Measurements from ENCODE around the gene CX3CL1. TPM values are rescaled to one million over a fixed set of nuclear protein-coding genes. Genes with fewer than 3 reads are reported as not detected.

Gene CX3CL1
- total and polyA plus RNA-seq, 2 of the 4 experiments (the other 2 are of a cell fraction) = 0.18 to 0.77 TPM

DNA sequence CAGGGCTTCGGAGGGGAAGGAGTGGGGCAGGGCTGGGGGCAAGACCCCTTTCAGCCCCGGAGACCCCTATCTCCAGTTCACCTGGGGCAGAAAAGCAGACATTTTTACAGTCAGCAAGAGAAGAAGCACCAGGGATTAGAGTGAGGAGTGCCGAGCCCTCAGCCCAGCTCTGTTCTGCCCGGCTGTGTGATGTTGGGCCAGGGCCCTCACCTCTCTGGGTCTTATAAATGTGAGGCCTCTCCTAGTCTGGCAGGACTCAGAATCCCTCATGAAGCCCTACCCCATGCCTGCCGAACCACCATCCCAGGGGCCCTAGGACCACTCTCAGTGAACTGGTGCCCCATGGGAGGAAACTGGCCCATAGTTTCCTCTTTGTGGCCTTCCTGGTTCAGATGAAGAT lies 12.8 kb downstream of the CX3CL1 start:
- Histone ChIP-seq H2AFZ (replicated peaks; ENCODE audit: low read length, poor library complexity) (no peak overlapping the region), H3K9me3 (ENCODE audit: control insufficient read depth, insufficient read depth, low read length) (no peaks in the 10 kb centered on the region), H2BK5ac (ENCODE audit: low read depth, low read length, poor library complexity, severe bottlenecking) (no peak overlapping the region), H3K14ac (replicated peaks; ENCODE audit: low read depth, low read length) (no peak overlapping the region), H4K8ac (ENCODE audit: low read depth in 2 of 2, low read length in 2 of 2) (no peak overlapping the region), H3K36me3 (ENCODE audit: control insufficient read depth, insufficient read depth, low read length) (no peaks in the 10 kb centered on the region), H3K23ac (ENCODE audit: low read depth, low read length) (no peak overlapping the region), H3K27ac (ENCODE audit: insufficient read depth, low read length) (no peak overlapping the region), H4K5ac (ENCODE audit: low read depth, low read length) (no peak overlapping the region), H3K4me2 (ENCODE audit: low read depth, low read length) (no peak overlapping the region), H2AK5ac (ENCODE audit: low read depth, low read length) (no peak overlapping the region), H3K79me1 (ENCODE audit: low read depth in 1 of 2, low read length in 2 of 2) (no peaks in the 10 kb centered on the region), H4K20me1 (ENCODE audit: insufficient read depth, low read length) (no peaks in the 10 kb centered on the region), H2BK15ac (ENCODE audit: low read depth, low read length) (no peak overlapping the region), H3K56ac (ENCODE audit: extremely low read depth, insufficient read depth, low read length) (no peak overlapping the region), H2BK120ac (ENCODE audit: low read depth, low read length) (no peak overlapping the region), H4K91ac (ENCODE audit: insufficient read depth, low read depth, low read length) (no peak overlapping the region), H3K4me3 (ENCODE audit: insufficient read depth, low read depth, low read length) (no peak overlapping the region), H3K18ac (ENCODE audit: low read depth, low read length) (no peak overlapping the region), H2BK20ac (ENCODE audit: low read depth, low read length) (no peak overlapping the region), H3K27me3 (ENCODE audit: control insufficient read depth, insufficient read depth, low read length) (peaks cover 16% of the 10 kb centered on the region), H3K4ac (ENCODE audit: low read depth, low read length) (no peak overlapping the region), H2AK9ac (replicated peaks; ENCODE audit: low read depth, low read length, poor library complexity) (no peak overlapping the region), H3K9me1 (ENCODE audit: insufficient read depth, low read length) (no peaks in the 10 kb centered on the region), H3K9ac (ENCODE audit: low read depth, low read length) (no peak overlapping the region), H3K4me1 (ENCODE audit: control insufficient read depth, insufficient read depth, low read length) (peaks cover 3% of the 10 kb centered on the region; the same call in 1 of the 2 replicates)
- TF ChIP-seq POLR2A (IDR thresholded peaks at IDR 0.05; ENCODE audit: low read depth, low read length) (no peak), RFX5 (IDR thresholded peaks at IDR 0.05; ENCODE audit: low read depth, low read length) (no peak), RCOR1 (IDR thresholded peaks at IDR 0.05; ENCODE audit: insufficient replicate concordance, low read length) (no peak), FOS (IDR thresholded peaks at IDR 0.05; ENCODE audit: low read depth, low read length) (no peak), RAD21 (IDR thresholded peaks at IDR 0.05; ENCODE audit: low read length) (no peak), SMC3 (IDR thresholded peaks at IDR 0.05; ENCODE audit: low read depth, low read length) (no peak), MAZ (IDR thresholded peaks at IDR 0.05; ENCODE audit: borderline replicate concordance, low read depth, low read length) (no peak), NFE2L2 (IDR thresholded peaks at IDR 0.05; ENCODE audit: low read depth, low read length) (no peak), MXI1 (IDR thresholded peaks at IDR 0.05; ENCODE audit: borderline replicate concordance, low read depth, low read length) (no peak)
- TF ChIP-seq, protein P1, sequence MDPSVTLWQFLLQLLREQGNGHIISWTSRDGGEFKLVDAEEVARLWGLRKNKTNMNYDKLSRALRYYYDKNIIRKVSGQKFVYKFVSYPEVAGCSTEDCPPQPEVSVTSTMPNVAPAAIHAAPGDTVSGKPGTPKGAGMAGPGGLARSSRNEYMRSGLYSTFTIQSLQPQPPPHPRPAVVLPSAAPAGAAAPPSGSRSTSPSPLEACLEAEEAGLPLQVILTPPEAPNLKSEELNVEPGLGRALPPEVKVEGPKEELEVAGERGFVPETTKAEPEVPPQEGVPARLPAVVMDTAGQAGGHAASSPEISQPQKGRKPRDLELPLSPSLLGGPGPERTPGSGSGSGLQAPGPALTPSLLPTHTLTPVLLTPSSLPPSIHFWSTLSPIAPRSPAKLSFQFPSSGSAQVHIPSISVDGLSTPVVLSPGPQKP (IDR thresholded peaks at IDR 0.05; ENCODE audit: borderline replicate concordance, low read depth, low read length) = no peak
- TF ChIP-seq, protein P2, sequence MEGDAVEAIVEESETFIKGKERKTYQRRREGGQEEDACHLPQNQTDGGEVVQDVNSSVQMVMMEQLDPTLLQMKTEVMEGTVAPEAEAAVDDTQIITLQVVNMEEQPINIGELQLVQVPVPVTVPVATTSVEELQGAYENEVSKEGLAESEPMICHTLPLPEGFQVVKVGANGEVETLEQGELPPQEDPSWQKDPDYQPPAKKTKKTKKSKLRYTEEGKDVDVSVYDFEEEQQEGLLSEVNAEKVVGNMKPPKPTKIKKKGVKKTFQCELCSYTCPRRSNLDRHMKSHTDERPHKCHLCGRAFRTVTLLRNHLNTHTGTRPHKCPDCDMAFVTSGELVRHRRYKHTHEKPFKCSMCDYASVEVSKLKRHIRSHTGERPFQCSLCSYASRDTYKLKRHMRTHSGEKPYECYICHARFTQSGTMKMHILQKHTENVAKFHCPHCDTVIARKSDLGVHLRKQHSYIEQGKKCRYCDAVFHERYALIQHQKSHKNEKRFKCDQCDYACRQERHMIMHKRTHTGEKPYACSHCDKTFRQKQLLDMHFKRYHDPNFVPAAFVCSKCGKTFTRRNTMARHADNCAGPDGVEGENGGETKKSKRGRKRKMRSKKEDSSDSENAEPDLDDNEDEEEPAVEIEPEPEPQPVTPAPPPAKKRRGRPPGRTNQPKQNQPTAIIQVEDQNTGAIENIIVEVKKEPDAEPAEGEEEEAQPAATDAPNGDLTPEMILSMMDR (conservative IDR thresholded peaks at IDR 0.05; ENCODE audit: low read depth, low read length) = no peak
- in situ Hi-C loops (cut with MboI; ENCODE audit: low sequenced_read_pairs) = no loop called here
- intact Hi-C loops (cut with micrococcal nuclease) = no loop called here
- ChIA-PET CTCF (no interaction called here), POLR2A (ENCODE audit: unreplicated experiment) (no interaction called here)
- ATAC-seq (ENCODE audit: low read depth) (no peak), DNase-seq (no peak)
- BruUV-seq (replicated peaks) = no TSS peak
- dilution Hi-C loops (cut with HindIII; ENCODE audit: low sequenced_read_pairs, unreplicated experiment) = no loop called here
- WGBS, 2 experiments (ENCODE audit: extremely low coverage in 2 of 2, insufficient read length in 1 of 2) = no CpG with 5 or more reads among the region's 5 CpGs
